ENCODE results near the gene FLAD1. TPM values are rescaled to one million over a fixed set of nuclear protein-coding genes. Genes with fewer than 3 reads are reported as not detected.

FLAD1 gene
- total RNA-seq, 1 experiment from 2014 or later, result 58.4 TPM

DNA sequence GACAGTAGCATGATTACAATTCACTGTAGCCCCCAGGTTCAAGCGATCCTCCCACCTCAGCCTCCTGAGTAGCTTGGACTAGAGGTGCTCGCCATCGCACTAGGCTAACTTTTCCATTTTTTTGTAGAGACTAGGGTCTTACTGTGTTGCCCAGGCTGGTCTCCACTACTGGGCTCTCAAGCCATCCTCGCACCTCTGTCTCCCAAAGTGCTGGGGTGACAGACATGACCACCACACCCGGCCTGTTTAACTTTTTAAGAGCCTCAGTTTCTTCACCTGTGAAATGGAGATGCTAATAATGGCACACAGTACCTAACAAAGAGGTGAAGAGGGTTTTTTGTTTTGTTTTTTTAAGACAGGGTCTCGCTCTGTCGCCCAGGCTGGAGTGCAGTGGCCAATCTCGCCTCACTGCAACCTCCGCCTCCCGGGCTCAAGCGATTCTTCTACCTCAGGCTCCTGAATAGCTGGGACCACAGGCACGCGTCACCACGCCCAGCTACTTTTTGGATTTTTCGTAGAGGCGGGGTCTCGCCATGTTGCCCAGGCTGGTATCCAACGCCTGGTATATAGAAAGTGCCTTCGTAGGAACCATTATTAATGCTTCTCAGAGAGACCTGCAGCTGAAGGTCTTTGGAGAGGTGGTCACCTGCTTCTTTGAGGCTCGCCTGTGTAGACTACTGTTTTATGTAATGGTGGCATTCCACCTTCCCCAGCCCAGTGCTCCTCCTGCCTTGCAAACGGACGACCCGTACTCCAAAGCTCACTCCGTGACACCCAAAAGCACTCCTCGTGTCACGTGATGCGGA, 47.2 kb upstream of the FLAD1 start:
- H3K9me3 ChIP-seq (ENCODE audit: control insufficient read depth in 1 of 2, insufficient read depth in 1 of 2, low read depth in 1 of 2, low read length in 2 of 2), result no peaks in the 10 kb centered on the region
- ChIA-PET CTCF (interaction anchor here (0.8 to 1.7 kb wide), 8 partner anchors 24 to 376 kb away, joined by 3 to 10 read pairs (median 3); partner anchors contain the start of genes KCNN3 and KRTCAP2), RAD21 (ENCODE audit: low non-redundant PET in 1 of 2, low total read pairs in 2 of 2, uncharacterized antibody in 2 of 2, unreplicated experiment in 2 of 2) (no interaction called here), POLR2A (interaction anchor here (0.8 to 1.2 kb wide), 5 partner anchors 16 to 82 kb away, joined by 3 to 6 read pairs (median 3); partner anchors contain the start of genes FLAD1 and SHC1)
- TSS peak; percentile 72 for BruUV-seq (replicated peaks)
- peak overlapping the region; percentile 92 for H2AFZ ChIP-seq (ENCODE audit: low read depth, low read length, poor library complexity, severe bottlenecking)
- peak overlapping the region; percentile 67 for H3K27ac ChIP-seq (ENCODE audit: low read depth, low read length)
- intact Hi-C loops (cut with micrococcal nuclease), result no loop called here
- no peak for DNase-seq (ENCODE audit: low read depth, low spot score)
- H3K9ac ChIP-seq (ENCODE audit: low read length), result peak overlapping the region; percentile 76
- no peak for ATAC-seq
- H3K9me2 ChIP-seq (ENCODE audit: insufficient read depth), result no peaks in the 10 kb centered on the region
- H4K20me1 ChIP-seq (ENCODE audit: insufficient read depth), result no peaks in the 10 kb centered on the region
- peak overlapping the region; percentile 58 to 62 for H3K4me3 ChIP-seq (replicated peaks in 1 of 2; ENCODE audit: low read depth in 1 of 2, low read length in 2 of 2)
- TF ChIP-seq FOSL1 (IDR thresholded peaks at IDR 0.05; ENCODE audit: low read depth), result no peak
- TF ChIP-seq, protein P1, sequence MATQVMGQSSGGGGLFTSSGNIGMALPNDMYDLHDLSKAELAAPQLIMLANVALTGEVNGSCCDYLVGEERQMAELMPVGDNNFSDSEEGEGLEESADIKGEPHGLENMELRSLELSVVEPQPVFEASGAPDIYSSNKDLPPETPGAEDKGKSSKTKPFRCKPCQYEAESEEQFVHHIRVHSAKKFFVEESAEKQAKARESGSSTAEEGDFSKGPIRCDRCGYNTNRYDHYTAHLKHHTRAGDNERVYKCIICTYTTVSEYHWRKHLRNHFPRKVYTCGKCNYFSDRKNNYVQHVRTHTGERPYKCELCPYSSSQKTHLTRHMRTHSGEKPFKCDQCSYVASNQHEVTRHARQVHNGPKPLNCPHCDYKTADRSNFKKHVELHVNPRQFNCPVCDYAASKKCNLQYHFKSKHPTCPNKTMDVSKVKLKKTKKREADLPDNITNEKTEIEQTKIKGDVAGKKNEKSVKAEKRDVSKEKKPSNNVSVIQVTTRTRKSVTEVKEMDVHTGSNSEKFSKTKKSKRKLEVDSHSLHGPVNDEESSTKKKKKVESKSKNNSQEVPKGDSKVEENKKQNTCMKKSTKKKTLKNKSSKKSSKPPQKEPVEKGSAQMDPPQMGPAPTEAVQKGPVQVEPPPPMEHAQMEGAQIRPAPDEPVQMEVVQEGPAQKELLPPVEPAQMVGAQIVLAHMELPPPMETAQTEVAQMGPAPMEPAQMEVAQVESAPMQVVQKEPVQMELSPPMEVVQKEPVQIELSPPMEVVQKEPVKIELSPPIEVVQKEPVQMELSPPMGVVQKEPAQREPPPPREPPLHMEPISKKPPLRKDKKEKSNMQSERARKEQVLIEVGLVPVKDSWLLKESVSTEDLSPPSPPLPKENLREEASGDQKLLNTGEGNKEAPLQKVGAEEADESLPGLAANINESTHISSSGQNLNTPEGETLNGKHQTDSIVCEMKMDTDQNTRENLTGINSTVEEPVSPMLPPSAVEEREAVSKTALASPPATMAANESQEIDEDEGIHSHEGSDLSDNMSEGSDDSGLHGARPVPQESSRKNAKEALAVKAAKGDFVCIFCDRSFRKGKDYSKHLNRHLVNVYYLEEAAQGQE (IDR thresholded peaks at IDR 0.05; ENCODE audit: low read depth), result no peak
- TF ChIP-seq CBX3 (IDR thresholded peaks at IDR 0.05; ENCODE audit: low read depth), result no peak
- TF ChIP-seq EZH2 (IDR thresholded peaks at IDR 0.05), result no peak
- TF ChIP-seq RAD21 (IDR thresholded peaks at IDR 0.05; ENCODE audit: low read depth), result no peak
- no peak for TF ChIP-seq TCF7L2 (IDR thresholded peaks at IDR 0.05; ENCODE audit: borderline replicate concordance, extremely low read depth, insufficient read depth, insufficient read length)
- no peak for TF ChIP-seq YY1 (IDR thresholded peaks at IDR 0.05; ENCODE audit: extremely low read depth, insufficient replicate concordance, low read depth, low read length)
- TF ChIP-seq SRF (IDR thresholded peaks at IDR 0.05; ENCODE audit: low read depth), result no peak
- no peak for TF ChIP-seq ZFX (IDR thresholded peaks at IDR 0.05)
- TF ChIP-seq JUND (IDR thresholded peaks at IDR 0.05), result no peak
- TF ChIP-seq, protein P2, sequence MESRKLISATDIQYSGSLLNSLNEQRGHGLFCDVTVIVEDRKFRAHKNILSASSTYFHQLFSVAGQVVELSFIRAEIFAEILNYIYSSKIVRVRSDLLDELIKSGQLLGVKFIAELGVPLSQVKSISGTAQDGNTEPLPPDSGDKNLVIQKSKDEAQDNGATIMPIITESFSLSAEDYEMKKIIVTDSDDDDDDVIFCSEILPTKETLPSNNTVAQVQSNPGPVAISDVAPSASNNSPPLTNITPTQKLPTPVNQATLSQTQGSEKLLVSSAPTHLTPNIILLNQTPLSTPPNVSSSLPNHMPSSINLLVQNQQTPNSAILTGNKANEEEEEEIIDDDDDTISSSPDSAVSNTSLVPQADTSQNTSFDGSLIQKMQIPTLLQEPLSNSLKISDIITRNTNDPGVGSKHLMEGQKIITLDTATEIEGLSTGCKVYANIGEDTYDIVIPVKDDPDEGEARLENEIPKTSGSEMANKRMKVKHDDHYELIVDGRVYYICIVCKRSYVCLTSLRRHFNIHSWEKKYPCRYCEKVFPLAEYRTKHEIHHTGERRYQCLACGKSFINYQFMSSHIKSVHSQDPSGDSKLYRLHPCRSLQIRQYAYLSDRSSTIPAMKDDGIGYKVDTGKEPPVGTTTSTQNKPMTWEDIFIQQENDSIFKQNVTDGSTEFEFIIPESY (IDR thresholded peaks at IDR 0.05; ENCODE audit: extremely low read depth, insufficient replicate concordance, low read length), result no peak
- no peak for TF ChIP-seq ZNF274 (IDR thresholded peaks at IDR 0.05; ENCODE audit: low read depth, low read length)
- TF ChIP-seq, protein P3, sequence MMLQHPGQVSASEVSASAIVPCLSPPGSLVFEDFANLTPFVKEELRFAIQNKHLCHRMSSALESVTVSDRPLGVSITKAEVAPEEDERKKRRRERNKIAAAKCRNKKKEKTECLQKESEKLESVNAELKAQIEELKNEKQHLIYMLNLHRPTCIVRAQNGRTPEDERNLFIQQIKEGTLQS (IDR thresholded peaks at IDR 0.05), result no peak
- TF ChIP-seq, protein P4, sequence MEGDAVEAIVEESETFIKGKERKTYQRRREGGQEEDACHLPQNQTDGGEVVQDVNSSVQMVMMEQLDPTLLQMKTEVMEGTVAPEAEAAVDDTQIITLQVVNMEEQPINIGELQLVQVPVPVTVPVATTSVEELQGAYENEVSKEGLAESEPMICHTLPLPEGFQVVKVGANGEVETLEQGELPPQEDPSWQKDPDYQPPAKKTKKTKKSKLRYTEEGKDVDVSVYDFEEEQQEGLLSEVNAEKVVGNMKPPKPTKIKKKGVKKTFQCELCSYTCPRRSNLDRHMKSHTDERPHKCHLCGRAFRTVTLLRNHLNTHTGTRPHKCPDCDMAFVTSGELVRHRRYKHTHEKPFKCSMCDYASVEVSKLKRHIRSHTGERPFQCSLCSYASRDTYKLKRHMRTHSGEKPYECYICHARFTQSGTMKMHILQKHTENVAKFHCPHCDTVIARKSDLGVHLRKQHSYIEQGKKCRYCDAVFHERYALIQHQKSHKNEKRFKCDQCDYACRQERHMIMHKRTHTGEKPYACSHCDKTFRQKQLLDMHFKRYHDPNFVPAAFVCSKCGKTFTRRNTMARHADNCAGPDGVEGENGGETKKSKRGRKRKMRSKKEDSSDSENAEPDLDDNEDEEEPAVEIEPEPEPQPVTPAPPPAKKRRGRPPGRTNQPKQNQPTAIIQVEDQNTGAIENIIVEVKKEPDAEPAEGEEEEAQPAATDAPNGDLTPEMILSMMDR (IDR thresholded peaks at IDR 0.05 in 2 of 3, conservative IDR thresholded peaks at IDR 0.05 in 1 of 3; ENCODE audit: borderline replicate concordance in 1 of 3, insufficient read depth in 1 of 3, low read depth in 2 of 3, low read length in 2 of 3), result no peak
- TF ChIP-seq EGR1 (IDR thresholded peaks at IDR 0.05; ENCODE audit: low read depth), result no peak
- no peak for TF ChIP-seq ELF1 (IDR thresholded peaks at IDR 0.05; ENCODE audit: borderline replicate concordance, low read depth)
- no peak for TF ChIP-seq POLR2AphosphoS5 (IDR thresholded peaks at IDR 0.05; ENCODE audit: low read depth, low read length)
- no peak for TF ChIP-seq SP1 (IDR thresholded peaks at IDR 0.05; ENCODE audit: low read depth)
- no peak for TF ChIP-seq CEBPB (IDR thresholded peaks at IDR 0.05; ENCODE audit: low read depth)
- H3K4me1 ChIP-seq (ENCODE audit: control insufficient read depth in 1 of 2, insufficient read depth in 2 of 2, low read length in 2 of 2), result peaks cover 30 to 64% of the 10 kb centered on the region in 2 experiments
- H3K79me2 ChIP-seq (ENCODE audit: insufficient read depth, low read length), result no peaks in the 10 kb centered on the region
- H3K27me3 ChIP-seq (ENCODE audit: insufficient read depth, low read length), result no peaks in the 10 kb centered on the region
- H3K4me2 ChIP-seq (ENCODE audit: low read length), result peak overlapping the region; percentile 83
- H3K36me3 ChIP-seq (ENCODE audit: control insufficient read depth in 1 of 2, insufficient read depth in 2 of 2, low read length in 2 of 2), result no peaks in the 10 kb centered on the region

All from HCT116 (cell line).